RWPE2 (cell line): Measurements from ENCODE around the gene NEB.

ENCODE experiments used
- ATAC-seq: fragments of 200-7000 bp; cut with Tn5 transposase; 3 replicates; pipeline ENCODE4 v1.9.1; 2021; ENCODE audit warnings: low read depth
- DNase-seq: peaks from one replicate; pipeline ENCODE4 v3.0.0-alpha.2; 2020; ENCODE audit warnings: low spot score
- H3K27ac ChIP-seq: fragments of 450-650 bp; 2 replicates; pipeline ENCODE4 v1.5.1; 2017; ENCODE audit warnings: mild to moderate bottlenecking; ENCODE audit not compliant: poor library complexity, severe bottlenecking
- H3K27me3 ChIP-seq: fragments of 250-450 bp; sonication (Bioruptor Pico); 2 replicates; pipeline ENCODE4 v1.5.1; 2021; ENCODE audit warnings: mild to moderate bottlenecking, moderate library complexity; ENCODE audit not compliant: insufficient read depth, poor library complexity, severe bottlenecking
- H3K36me3 ChIP-seq: fragments of 250-450 bp; sonication (Bioruptor Pico); 2 replicates; pipeline ENCODE4 v1.5.1; 2020; ENCODE audit warnings: low read depth, mild to moderate bottlenecking, moderate library complexity
- H3K4me1 ChIP-seq: fragments of 250-450 bp; sonication (Bioruptor Pico); 2 replicates; pipeline ENCODE4 v1.5.1; 2021; ENCODE audit warnings: mild to moderate bottlenecking, moderate library complexity; ENCODE audit not compliant: insufficient read depth, poor library complexity, severe bottlenecking
- H3K4me3 ChIP-seq: fragments of 250-450 bp; sonication (Bioruptor Pico); 2 replicates; pipeline ENCODE4 v1.5.1; 2021; ENCODE audit warnings: mild to moderate bottlenecking, moderate library complexity; ENCODE audit not compliant: severe bottlenecking
- H3K9me3 ChIP-seq: fragments of 250-450 bp; sonication (Bioruptor Pico); 2 replicates; pipeline ENCODE4 v1.5.1; 2021; ENCODE audit warnings: mild to moderate bottlenecking, moderate library complexity; ENCODE audit not compliant: severe bottlenecking
- CTCF ChIP-seq: fragments of 450-650 bp; IDR thresholded peaks from one replicate; pipeline ENCODE4 v1.5.1; 2017; ENCODE audit warnings: mild to moderate bottlenecking, moderate library complexity; ENCODE audit not compliant: poor library complexity, severe bottlenecking

NEB gene

GRCh38 chr2:151766437-151767153, 32.3 kb upstream of the NEB start:
- no peak for TF ChIP-seq CTCF

GRCh38 chr2:151765760-151766410, 31.6 kb upstream of the NEB start:
- Histone ChIP-seq H3K36me3 (no peaks in the 10 kb centered on the region), H3K27ac (no peak overlapping the region), H3K27me3 (no peaks in the 10 kb centered on the region), H3K9me3 (no peaks in the 10 kb centered on the region), H3K4me3 (no peak overlapping the region), H3K4me1 (no peaks in the 10 kb centered on the region)
- TF ChIP-seq CTCF = no peak
- DNase-seq (no peak), ATAC-seq (no peak)

More at GRCh38 chr2:151766437-151767153, 32.3 kb upstream of the NEB start:
- no peak overlapping the region for H3K4me3 ChIP-seq
- no peaks in the 10 kb centered on the region for H3K36me3 ChIP-seq
- no peak overlapping the region for H3K27ac ChIP-seq
- DNase-seq = no peak
- no peaks in the 10 kb centered on the region for H3K27me3 ChIP-seq
- H3K9me3 ChIP-seq = no peaks in the 10 kb centered on the region
- ATAC-seq = no peak
- no peaks in the 10 kb centered on the region for H3K4me1 ChIP-seq

DNA sequence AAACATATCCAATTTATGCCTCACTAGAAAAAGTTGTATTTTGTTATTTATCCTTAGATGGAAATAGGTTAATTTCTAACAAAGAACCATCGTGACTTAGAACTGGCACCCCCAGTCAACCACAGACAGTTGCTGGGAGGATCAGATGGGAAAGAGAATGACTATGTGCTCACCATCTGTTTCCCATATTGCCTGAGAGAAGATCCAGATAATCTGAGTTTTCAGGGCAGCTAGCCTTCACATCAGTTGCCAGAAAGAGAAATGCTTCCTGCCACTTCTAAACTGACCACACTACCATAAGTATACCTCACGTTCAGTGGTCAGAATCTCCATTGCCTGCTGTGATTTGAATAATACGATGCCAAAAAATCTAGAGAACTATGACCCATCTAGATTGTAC, 28.4 kb upstream of the NEB start:
- no peak overlapping the region for H3K27ac ChIP-seq
- DNase-seq (no peak), ATAC-seq (no peak)
- H3K4me1 ChIP-seq = no peaks in the 10 kb centered on the region
- no peaks in the 10 kb centered on the region for H3K27me3 ChIP-seq
- H3K4me3 ChIP-seq = no peak overlapping the region
- TF ChIP-seq CTCF = no peak
- no peaks in the 10 kb centered on the region for H3K9me3 ChIP-seq
- H3K36me3 ChIP-seq = no peaks in the 10 kb centered on the region

- TF ChIP-seq CTCF = no peak
- Histone ChIP-seq H3K4me1 (no peaks in the 10 kb centered on the region), H3K9me3 (no peaks in the 10 kb centered on the region), H3K27ac (no peak overlapping the region), H3K36me3 (no peaks in the 10 kb centered on the region), H3K27me3 (no peaks in the 10 kb centered on the region), H3K4me3 (no peak overlapping the region)
- ATAC-seq = no peak
- no peak for DNase-seq
Measured at GRCh38 chr2:151761687-151762086, 27.4 kb upstream of the NEB start.

DNA sequence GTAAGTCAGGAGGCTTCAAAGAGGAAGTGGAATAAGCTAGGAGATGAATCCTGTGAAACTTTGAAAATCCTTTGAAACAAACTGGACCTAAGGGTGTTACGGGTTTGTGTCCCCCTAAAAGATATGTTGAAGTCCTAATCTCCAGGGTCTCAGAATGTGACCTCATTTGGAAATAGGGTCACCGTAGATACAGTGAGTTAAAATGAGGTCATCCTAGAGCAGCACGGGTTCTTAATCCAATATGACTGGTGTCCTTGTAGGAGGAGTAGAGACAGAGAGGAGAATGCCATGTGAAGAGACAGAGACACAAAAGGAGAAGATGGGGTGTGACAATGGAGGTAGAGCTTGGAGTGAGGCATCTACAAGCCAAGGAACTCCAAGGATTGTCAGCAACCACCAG, 26.9 kb upstream of the NEB start:
- Histone ChIP-seq H3K27ac (no peak overlapping the region), H3K27me3 (no peaks in the 10 kb centered on the region), H3K4me1 (no peaks in the 10 kb centered on the region), H3K9me3 (no peaks in the 10 kb centered on the region), H3K36me3 (no peaks in the 10 kb centered on the region), H3K4me3 (no peak overlapping the region)
- no peak for TF ChIP-seq CTCF
- ATAC-seq (no peak), DNase-seq (no peak)
